Right cardiac atrium (tissue), 5 donors: ENCODE data around the gene ZSCAN18. TPM values are rescaled to one million over a fixed set of nuclear protein-coding genes. Genes with fewer than 3 reads are reported as not detected.
"Not testable (repeated sequence)": the region's sequence is repeated elsewhere in the genome, so short reads cannot be mapped to it uniquely, and the experiment has no call there.

ENCODE experiments used
- ATAC-seq, 2 donors: fragments of 200-7000 bp; cut with Tn5 transposase; one replicate each; pipeline versions ENCODE4 v1.8.0 to v1.9.1; 2020; ENCODE audit warnings: moderate library complexity in 2 of 2, mild to moderate bottlenecking in 1 of 2
- DNase-seq, 3 donors: peaks; one replicate each; pipeline ENCODE4 v3.0.0-alpha.2; 2020
- H3K27ac ChIP-seq: one replicate; pipeline ENCODE4 v1.5.1; 2013; ENCODE audit warnings: mild to moderate bottlenecking, low read length, control low read depth, moderate library complexity
- H3K27me3 ChIP-seq: one replicate; pipeline ENCODE4 v1.6.1; 2013; ENCODE audit not compliant: control insufficient read depth, insufficient read depth
- H3K4me1 ChIP-seq: one replicate; pipeline ENCODE4 v1.6.1; 2013; ENCODE audit warnings: low read length; ENCODE audit not compliant: control insufficient read depth, insufficient read depth
- H3K4me3 ChIP-seq: one replicate; pipeline ENCODE4 v1.5.1; 2013; ENCODE audit warnings: low read length, control low read depth
- H3K9me3 ChIP-seq: one replicate; pipeline ENCODE4 v1.6.1; 2013; ENCODE audit warnings: low read length; ENCODE audit not compliant: control insufficient read depth
- WGBS: extraction: QIAGEN DNeasy Blood & Tissue Kit; methylation state at CpG from one replicate; pipeline ENCODE4 v1.1.7; 2013; 5-methylcytosine and 5-hydroxymethylcytosine counted together
- intact Hi-C, 4 donors: fragments of 100-400 bp; cut with DNase I; formaldehyde crosslinking; loops; one replicate each; pipeline versions ENCODE4 v1.11.0 to v1.14.0; 2022 to 2023
- long read RNA-seq, 4 donors: library from polyadenylated mRNA; unstranded; transcript quantifications; one replicate each; pipeline ENCODE4 v2.0.0, GENCODE V29; 2020 to 2021
- polyA plus RNA-seq: library from polyadenylated mRNA; stranded (reverse); fragments of 200-250 nt; gene quantifications from one replicate; pipeline ENCODE4 v1.2.3, GENCODE V29; 2013
- total RNA-seq, 4 donors: library from RNA; stranded (reverse); fragmentation: NEBNext Ultra II Directional; extraction: Animal tissue kit (Norgen Biotek cat#: 25700); gene quantifications; one replicate each; pipeline ENCODE4 v1.2.1, GENCODE V29; 2021
- donor health status: healthy with polysubstance abuse.
- donor health status: DM: no; HTN: yes; CAD: no.
- donor health status: DM: no; HTN: no; CAD: no.
- donor health status: DM: no; HTN: yes; CAD: no; lungs with severe emphysema.
- donor health status: DM: yes; HTN: yes; CAD: no.

Gene ZSCAN18
- 10 to 100 TPM; 69.9 to 89.7 (median 86.4) TPM for total RNA-seq
- 63.7 TPM for polyA plus RNA-seq
- long read RNA-seq, donor 1, transcript ZSCAN18-217 (7 exons, 2,190 nt) = major isoform, 82 of 177 reads
- long read RNA-seq, donor 1, partial matches to known transcripts = 16 of 177 reads
- long read RNA-seq, donor 1, other reads (novel, unspliced or antisense) = 74 of 177 reads
- long read RNA-seq, donor 2, transcript ZSCAN18-217 (7 exons, 2,190 nt) = major isoform, 48 of 103 reads
- long read RNA-seq, donor 2, partial matches to known transcripts = 3 of 103 reads
- long read RNA-seq, donor 2, other reads (novel, unspliced or antisense) = 47 of 103 reads
- long read RNA-seq, donor 3, full-length matches to known transcripts = 19 of 44 reads
- long read RNA-seq, donor 3, partial matches to known transcripts = 13 of 44 reads
- long read RNA-seq, donor 3, other reads (novel, unspliced or antisense) = 12 of 44 reads
- long read RNA-seq, donor 4, transcript ZSCAN18-217 (7 exons, 2,190 nt) = major isoform, 53 of 96 reads
- long read RNA-seq, donor 4, partial matches to known transcripts = 19 of 96 reads
- long read RNA-seq, donor 4, other reads (novel, unspliced or antisense) = 20 of 96 reads

GRCh38 chr19:58097781-58098681 is at the start of gene ZSCAN18:
Gene ZSCAN18, minus strand, starts transcription at chr19:58098231. Its CDS starts 7,964 bp downstream, at chr19:58090267.
- intact Hi-C loops = no loop called here
- under 1% methylated on average over 67 of the region's 67 CpGs for WGBS

GRCh38 chr19:58147475-58147874 is 49.4 kb upstream of the ZSCAN18 start:
- H3K27ac ChIP-seq, intact Hi-C loops, H3K4me3 ChIP-seq, H3K4me1 ChIP-seq, H3K9me3 ChIP-seq, ATAC-seq, H3K27me3 ChIP-seq: not testable (repeated sequence)
- WGBS = 97% methylated on average over 24 of the region's 28 CpGs
- DNase-seq = peak in 1 of 3 donors; percentile 50

More at GRCh38 chr19:58097781-58098681, at the start of gene ZSCAN18:
- DNase-seq = peak; percentile 99
- Histone ChIP-seq H3K9me3 (no peaks in the 10 kb centered on the region), H3K27me3 (no peaks in the 10 kb centered on the region), H3K27ac (peak within 1 kb of the TSS; percentile 95), H3K4me1 (peaks cover 8% of the 10 kb centered on the region), H3K4me3 (peak within 1 kb of the TSS; percentile 88)
- peak; percentile 99 to 100 for ATAC-seq

- Histone ChIP-seq H3K4me3 (no peak overlapping the region), H3K9me3 (peaks cover 15% of the 10 kb centered on the region), H3K4me1 (no peaks in the 10 kb centered on the region), H3K27ac (no peak overlapping the region), H3K27me3 (no peaks in the 10 kb centered on the region)
- no peak for DNase-seq
- WGBS = 97% methylated on average over 3 of the region's 3 CpGs
- intact Hi-C loops = no loop called here
- ATAC-seq = no peak
Measured at GRCh38 chr19:58145849-58146248, 47.8 kb upstream of the ZSCAN18 start.

GRCh38 chr19:58134244-58134643 is 36.2 kb upstream of the ZSCAN18 start:
- H3K9me3 ChIP-seq = peaks cover 43% of the 10 kb centered on the region

GRCh38 chr19:58129284-58129683 is 31.3 kb upstream of the ZSCAN18 start:
- Histone ChIP-seq H3K4me3 (peak overlapping the region; percentile 25), H3K4me1 (no peaks in the 10 kb centered on the region), H3K27ac (no peak overlapping the region), H3K27me3 (no peaks in the 10 kb centered on the region), H3K9me3 (peaks cover 62% of the 10 kb centered on the region)
- 98% methylated on average over 3 of the region's 3 CpGs for WGBS
- DNase-seq (no peak), ATAC-seq (no peak)
- intact Hi-C loops = no loop called here

More at GRCh38 chr19:58134244-58134643, 36.2 kb upstream of the ZSCAN18 start:
- Histone ChIP-seq H3K27ac (no peak overlapping the region), H3K4me3 (no peak overlapping the region), H3K27me3 (no peaks in the 10 kb centered on the region), H3K4me1 (no peaks in the 10 kb centered on the region)
- intact Hi-C loops = no loop called here
- DNase-seq (no peak), ATAC-seq (no peak)
- WGBS = 93% methylated on average over 1 of the region's 1 CpG

- 98% methylated on average over 12 of the region's 12 CpGs for WGBS
Measured at GRCh38 chr19:58128041-58128685, 30.1 kb upstream of the ZSCAN18 start.

GRCh38 chr19:58123354-58123753 is 25.3 kb upstream of the ZSCAN18 start:
- no peak for ATAC-seq
- H3K4me3 ChIP-seq = no peak overlapping the region
- intact Hi-C loops = no loop called here

More at GRCh38 chr19:58128041-58128685, 30.1 kb upstream of the ZSCAN18 start:
- H3K4me1 ChIP-seq = no peaks in the 10 kb centered on the region
- peaks cover 65% of the 10 kb centered on the region for H3K9me3 ChIP-seq
- H3K4me3 ChIP-seq = peak overlapping the region; percentile 31
- no peaks in the 10 kb centered on the region for H3K27me3 ChIP-seq
- intact Hi-C loops = no loop called here
- H3K27ac ChIP-seq = no peak overlapping the region
- DNase-seq (no peak), ATAC-seq (no peak)

GRCh38 chr19:58118979-58119733 is 21.1 kb upstream of the ZSCAN18 start:
- WGBS = 80% methylated on average over 5 of the region's 5 CpGs
- Histone ChIP-seq H3K4me3 (no peak overlapping the region), H3K27me3 (no peaks in the 10 kb centered on the region), H3K27ac (no peak overlapping the region), H3K9me3 (peaks cover 36% of the 10 kb centered on the region), H3K4me1 (no peaks in the 10 kb centered on the region)
- intact Hi-C loops = no loop called here
- DNase-seq (no peak), ATAC-seq (no peak)

More at GRCh38 chr19:58123354-58123753, 25.3 kb upstream of the ZSCAN18 start:
- no peaks in the 10 kb centered on the region for H3K4me1 ChIP-seq
- H3K27me3 ChIP-seq = no peaks in the 10 kb centered on the region
- H3K27ac ChIP-seq = no peak overlapping the region
- H3K9me3 ChIP-seq = peaks cover 52% of the 10 kb centered on the region
- no peak for DNase-seq
- 64% methylated on average over 5 of the region's 5 CpGs for WGBS

GRCh38 chr19:58117841-58118575 is 20.0 kb upstream of the ZSCAN18 start:
- Histone ChIP-seq H3K27ac (no peak overlapping the region), H3K4me3 (no peak overlapping the region), H3K27me3 (no peaks in the 10 kb centered on the region), H3K4me1 (no peaks in the 10 kb centered on the region), H3K9me3 (peaks cover 29% of the 10 kb centered on the region)
- intact Hi-C loops = no loop called here
- ATAC-seq (peak; percentile 18 to 22), DNase-seq (no peak)
- WGBS = 3% methylated on average over 77 of the region's 77 CpGs
